NCI-H446 treated with DMSO at 0.1 percent for 48 hours (cell line): ENCODE results near the gene COL28A1.
A peak's percentile ranks its signal among the peaks of the same experiment; 100 is the strongest.

Experiments
- DNase-seq: peaks from one replicate; lab custom pipeline; 2025; lab: John Stamatoyannopoulos, UW

Gene COL28A1

DNA sequence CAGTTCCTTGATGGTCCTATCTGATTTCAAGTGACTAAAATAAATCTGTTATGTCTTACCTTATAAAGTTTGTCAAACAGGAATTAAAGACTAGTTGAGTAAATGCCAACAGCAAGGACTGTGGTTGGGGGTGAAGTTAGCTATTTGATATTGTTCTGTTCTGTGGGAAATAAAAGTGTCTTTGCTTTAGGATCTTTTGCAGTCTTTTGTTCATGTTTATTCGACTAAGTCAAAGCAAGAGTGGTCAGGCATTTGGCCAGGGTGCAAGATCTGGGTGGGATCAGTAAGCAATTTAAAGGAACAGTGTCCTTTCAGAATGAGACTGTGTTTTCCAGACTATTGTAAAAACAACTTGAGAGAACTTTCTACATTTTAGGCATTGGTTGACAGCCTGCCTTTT lies at the start of gene COL28A1:
Gene COL28A1, minus strand, starts transcription at position 183 of the 400 bp plus-strand sequence. CDS start 2,998 bp downstream, outside the sequence.
- no peak for DNase-seq

DNA sequence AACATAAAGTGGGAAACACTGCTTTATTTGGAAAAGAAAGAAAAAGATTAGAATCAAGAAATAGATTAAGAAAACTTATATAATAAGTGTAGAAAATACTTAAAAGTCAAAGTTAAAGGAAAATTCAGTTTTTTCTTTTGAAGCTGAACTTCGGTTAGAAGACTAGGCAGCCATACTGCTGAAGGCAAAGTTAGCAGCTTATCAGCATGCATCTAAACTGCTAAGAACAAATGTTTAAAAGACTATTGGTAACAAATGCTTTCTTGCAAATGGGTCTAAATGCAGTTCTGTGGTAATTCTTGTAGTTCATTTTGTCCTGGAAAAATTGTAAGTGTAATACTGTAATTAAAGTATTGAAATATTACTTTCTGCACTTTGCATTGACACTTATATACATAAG lies 49.0 kb upstream of the COL28A1 start:
- DNase-seq: no peak

DNA sequence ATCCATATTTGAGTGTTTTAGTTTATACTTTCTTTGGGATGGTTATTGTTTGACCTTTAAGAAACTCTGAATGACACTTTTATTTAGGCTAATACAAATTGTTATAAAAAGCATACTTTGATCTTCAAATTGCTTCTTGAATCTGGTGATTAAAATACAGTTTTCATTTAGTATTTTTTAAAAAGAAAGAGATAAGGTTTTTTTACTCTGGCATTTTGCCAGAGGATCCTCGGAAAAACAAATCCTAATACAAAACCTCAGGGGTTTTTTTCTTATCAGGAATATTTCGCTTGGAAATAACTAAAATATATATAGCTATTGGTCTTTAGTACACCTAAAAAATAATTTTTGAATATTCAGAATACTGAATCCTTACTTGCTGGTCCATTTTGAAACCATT lies 48.1 kb upstream of the COL28A1 start:
- no peak for DNase-seq

DNA sequence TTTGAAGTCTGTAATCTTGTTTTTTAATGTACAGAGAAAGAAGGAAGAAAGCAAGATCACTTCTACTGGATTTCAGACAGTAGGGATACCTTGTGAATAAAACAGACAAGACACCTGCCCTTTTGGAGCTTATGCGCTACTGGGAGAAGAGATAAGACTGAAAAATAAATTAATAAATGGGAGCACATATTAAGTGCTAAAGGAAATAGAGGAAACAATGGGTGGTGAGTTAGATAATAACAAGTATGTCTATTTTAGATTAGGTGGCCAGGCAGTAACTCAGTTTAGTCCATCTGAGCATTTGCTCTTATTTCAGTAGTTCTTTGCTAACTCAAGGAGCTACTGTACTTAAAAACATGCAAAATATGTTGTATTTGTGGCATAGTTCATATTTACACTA lies 46.9 kb upstream of the COL28A1 start:
- no peak for DNase-seq

DNA sequence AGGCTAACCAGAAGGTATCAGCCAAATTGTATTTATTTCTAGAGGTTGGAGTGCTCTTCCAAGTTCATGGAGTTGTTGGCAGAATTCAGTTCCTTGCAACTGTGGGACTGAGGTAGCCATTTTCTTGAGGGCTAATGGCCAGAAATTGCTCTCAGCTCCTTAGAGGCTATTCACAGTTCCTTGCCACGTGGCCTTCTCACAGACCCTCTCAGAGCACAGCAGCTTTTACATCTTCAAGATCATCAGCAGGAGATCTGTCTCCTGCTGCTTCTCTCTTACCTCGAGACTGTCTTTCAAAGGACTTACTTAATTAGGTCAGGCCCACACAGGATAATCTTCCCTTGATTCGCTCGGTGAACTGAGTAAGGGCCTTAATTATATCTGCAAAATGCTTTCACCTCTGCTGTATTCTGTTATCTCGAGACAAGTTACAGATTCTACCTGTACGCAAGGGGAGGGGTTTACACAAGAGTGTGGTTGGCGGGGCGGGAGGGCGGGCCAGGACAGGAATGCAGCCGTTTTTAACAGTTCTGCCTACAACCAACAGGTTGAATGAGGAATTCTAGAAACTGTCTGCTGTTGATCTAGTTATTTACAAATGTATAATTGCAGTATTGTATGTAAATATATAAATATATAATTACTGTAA lies 46.0 kb upstream of the COL28A1 start:
- no peak for DNase-seq

DNA sequence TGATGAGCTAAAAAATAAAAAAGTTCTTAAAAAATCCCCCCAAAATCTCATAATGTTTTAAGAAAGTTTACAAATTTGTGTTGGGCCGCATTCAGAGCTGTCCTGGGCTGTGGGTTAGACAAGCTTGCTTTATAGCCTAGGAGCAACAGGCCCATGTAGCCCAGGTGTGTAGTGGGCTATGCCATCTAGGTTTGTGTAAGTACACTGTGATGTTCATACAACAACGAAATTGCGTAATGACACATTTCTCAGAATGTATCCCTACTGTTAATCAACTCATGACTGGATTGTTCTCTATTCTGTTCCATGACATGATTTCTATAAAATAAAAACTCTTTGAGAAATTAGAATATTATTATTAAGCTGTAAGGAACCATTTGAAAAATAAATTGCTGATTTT lies 44.0 kb upstream of the COL28A1 start:
- DNase-seq: no peak

DNA sequence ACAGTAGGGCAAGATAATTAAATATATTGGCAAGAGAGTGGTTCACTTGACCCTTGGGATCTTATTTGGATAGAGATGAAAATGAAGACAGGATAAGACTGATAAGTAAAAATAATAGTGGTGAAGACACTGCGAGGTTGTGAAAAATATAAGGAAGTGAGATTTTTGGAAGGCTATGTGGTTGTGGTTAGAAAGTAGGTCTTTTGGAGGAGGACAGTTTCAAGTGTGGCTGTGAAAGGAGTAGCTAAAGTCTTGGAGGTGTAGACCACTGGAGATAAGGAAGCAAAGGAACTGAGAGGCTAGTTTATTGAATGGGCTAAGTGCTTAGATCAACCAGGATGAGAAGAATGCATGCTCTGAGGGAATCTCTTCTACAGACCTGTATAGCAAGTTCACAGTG lies 42.2 kb upstream of the COL28A1 start:
- DNase-seq: no peak

DNA sequence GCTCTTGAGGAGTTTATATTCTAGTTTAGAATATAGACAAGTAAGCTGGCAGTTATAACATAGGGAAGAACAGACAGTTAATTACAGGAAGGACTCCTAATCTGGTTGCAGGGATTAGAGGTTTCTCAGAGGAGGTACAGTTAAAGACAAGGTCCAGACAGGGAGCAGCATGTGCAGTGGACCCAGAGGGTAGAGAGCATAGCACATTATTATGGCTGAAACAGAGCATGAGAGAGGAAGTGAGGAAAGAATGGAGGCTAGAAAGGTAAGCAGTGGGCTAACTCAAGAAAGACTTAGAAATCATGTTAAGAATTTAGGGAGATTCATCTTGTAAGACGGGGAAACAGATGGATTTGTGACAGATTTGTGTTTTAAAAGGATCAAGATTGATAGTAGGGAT lies 40.7 kb upstream of the COL28A1 start:
- DNase-seq: no peak

DNA sequence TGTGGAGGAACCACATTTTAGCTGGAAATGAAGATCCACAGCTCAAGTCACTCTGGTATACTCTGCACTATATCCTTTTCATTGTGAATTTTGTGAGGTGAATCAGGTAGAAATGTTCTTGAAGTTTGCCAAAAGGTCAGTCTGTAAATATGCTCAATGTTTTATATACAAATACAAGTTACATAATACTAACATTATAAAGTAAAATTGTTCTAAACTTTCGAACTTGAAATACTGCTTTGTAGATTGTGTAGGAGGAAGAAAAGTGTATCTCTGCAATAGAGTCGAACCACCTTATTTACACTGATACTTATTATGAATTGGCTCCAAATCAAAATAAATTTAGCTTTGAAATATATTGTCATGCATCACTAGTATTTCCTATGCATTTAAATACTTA lies 38.0 kb upstream of the COL28A1 start:
- DNase-seq: no peak

DNA sequence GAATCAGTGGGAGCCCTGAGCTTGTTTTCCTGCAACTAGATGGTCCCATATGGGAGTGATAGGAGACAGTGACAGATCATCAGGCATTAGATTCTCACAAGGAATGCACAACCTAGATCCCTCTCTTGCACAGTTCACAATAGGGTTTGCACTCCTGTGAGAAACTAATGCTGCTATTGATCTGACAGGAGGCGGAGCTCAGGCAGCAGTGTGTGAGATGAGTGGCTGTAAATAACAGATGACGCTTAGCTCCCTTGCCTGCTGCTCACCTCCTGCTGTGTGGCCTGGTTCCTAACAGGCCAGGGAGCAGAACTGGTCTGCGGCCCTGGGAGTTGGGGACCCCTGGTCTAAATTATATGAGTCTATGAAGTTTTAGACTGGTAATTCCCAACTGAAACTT lies 34.9 kb upstream of the COL28A1 start:
- DNase-seq: no peak

DNA sequence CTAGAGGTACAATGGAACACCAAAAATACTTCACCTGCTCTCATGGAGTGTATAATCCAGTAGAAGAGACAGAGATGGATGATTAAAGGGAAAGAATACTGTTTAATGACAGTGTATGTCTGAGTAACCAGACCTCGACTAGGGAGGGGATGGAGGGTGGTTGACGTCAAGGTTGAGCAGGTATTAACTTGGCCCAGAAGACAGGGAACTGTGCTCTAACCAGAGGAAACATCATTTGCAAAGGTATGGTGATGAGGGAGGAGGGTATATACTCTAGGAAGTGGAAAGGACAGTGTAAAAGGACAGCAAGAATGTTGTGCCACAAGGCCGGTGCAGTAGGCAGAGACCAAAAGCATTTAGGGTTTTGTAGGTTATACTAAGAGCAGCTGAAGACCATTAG lies 33.9 kb upstream of the COL28A1 start:
- no peak for DNase-seq

DNA sequence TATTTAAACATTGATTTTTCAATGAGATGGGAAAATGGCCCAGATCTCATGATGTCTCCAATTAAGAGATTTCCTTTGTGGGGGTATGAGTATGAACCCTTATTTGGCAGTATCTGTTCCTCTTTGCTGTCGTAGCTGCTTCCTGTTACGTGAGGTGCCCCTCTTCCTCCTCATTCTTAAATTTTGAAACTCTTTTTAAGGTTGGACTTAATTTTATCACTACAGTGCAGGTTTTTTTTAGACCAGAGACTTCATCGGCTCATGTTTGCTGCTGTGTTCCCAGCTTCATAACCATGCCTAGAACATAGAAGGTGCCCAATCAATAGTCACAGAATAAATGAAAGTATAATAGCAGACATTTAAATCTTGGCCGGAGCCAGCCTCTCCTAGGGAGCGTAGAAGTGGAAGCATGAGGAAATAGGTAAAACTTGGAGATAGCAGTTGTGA lies 33.4 kb upstream of the COL28A1 start:
- no peak for DNase-seq

DNA sequence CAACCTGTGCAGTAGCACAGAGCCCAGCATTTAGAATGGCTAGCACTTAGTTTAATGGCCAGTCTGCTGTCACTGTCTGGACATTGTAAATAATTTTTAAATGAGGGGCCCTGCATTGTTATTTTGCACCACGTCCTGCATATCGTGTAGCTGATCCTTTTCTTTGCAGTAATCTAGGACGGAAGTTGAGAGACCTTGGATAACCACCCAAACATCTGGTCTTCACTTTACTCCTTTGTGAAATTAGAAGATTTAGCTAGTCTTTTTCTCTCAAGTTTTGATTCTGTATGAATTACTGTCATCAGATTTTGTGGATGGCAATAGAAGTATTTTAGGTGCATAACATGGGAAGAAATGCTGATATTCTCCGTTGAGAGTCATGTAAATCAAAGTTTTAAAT lies 32.9 kb upstream of the COL28A1 start:
- DNase-seq: no peak

DNA sequence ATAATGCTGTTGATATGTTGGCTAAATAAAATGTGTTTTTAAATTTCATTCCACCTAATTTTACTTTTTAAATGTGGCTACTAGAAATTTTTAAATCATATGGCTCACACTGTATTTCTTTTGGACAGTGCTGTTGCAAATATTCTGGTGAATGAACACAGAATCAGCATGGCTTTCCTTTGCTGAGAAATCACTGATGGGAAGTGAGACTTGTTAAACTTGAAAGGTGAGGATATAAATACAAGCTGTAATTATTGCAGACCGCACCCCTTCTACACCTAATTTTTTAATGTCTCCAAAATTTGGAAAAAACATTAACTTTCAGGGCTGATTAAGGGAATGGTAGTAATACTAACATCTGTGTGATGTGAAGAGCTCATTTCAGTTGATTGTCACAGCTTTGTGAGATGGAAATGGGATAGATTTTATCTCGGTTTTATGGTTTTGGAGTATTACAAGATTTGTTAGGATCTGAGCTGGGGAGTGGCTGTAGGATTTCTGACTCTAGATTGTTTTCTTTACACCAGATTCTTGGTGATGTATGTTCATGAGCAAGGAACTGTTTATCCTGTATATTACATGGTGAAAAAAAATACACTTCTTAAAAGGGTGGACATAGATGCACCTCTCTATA lies 32.3 kb upstream of the COL28A1 start:
- no peak for DNase-seq

DNA sequence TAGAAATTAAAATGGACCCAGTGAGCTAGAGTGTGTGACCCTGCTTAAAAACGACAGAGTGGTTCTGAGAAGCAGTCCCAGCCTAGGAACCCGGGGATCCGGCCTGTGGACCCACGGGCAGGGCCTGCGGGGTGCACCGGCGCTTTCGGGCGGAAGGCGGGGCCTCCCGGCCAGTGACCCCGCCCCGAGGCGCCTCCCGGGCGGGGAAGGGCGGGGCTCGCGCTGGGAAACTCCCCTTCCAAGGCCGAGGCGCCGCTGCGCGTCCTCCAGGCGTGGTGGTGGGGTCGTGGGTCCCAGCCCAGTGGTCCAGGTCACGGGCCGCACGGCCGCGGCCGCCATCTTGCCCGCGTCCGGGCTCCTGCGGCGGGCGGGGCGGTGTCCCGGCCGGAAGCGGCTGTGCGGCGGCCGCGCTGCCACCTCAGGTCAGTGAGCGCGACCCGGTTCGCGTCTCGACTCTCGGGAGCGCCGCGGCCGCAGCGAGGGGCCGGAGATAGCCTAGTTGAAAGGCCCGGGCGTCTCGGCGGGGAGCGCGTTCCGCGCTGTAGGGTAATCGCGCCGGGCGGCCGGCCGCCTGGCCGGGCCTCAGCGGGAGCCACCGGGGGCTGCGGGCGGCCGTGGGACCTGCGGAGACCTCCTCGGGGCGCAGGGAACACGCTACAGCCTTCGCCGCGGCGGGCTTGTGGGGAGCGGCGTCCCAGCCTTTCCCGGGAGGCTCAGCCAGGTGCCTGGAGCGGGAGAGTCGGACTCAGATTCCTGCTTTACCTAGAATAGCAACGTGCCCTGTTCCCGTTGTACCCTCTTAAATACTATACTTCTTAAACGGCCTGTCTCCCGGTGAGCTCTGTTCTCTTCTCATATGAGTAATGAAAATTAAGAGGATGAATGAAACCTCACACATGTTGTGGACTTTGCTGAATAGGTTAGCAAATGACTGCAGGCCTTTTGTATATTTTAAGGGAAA lies 31.3 kb upstream of the COL28A1 start, which contains the start of gene MIOS:
Gene MIOS, plus strand, starts transcription at position 234 of the 961 bp plus-strand sequence. CDS start 5,592 bp downstream, outside the sequence.
- DNase-seq: peak; percentile 40

DNA sequence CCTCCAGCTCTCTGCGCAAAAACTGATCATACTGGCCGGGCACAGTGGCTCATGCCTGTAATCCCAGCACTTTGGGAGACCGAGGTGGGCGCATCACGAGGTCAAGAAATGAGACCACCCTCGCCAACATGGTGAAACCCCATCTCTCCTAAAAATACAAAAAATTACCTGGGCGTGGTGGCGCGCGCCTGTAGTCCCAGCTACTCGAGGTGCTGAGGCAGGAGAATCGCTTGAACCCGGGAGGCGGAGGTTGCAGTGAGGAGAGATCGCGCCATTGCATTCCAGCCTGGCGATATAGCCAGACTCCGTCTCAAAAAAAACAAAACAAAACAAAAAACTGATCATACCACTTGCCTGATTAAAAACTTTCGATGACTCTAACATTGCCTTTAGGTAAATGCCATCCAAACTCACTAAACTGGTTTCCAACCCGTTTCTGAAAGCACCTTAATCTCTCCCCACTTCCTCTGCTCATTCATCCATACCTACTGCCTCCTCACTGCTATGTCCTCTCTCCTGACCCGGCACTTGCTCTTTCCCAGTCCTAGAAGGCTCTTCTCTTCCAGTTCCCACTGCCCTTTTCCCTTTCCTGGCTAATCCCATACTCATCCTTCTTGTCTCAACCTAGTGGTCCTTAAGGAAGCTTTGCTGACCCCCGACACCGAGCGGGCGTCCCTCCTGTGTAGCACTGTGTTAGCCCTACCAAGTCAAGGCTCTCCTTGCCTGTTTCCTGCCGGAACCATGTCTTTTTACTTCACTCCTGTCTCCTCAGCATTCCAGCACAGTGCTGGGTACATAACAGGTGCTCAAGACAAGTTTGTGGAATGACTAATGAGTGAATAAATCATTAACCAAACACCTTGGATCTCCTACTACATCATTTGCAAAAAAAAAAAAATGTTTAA lies 30.3 kb upstream of the COL28A1 start:
- DNase-seq: no peak

DNA sequence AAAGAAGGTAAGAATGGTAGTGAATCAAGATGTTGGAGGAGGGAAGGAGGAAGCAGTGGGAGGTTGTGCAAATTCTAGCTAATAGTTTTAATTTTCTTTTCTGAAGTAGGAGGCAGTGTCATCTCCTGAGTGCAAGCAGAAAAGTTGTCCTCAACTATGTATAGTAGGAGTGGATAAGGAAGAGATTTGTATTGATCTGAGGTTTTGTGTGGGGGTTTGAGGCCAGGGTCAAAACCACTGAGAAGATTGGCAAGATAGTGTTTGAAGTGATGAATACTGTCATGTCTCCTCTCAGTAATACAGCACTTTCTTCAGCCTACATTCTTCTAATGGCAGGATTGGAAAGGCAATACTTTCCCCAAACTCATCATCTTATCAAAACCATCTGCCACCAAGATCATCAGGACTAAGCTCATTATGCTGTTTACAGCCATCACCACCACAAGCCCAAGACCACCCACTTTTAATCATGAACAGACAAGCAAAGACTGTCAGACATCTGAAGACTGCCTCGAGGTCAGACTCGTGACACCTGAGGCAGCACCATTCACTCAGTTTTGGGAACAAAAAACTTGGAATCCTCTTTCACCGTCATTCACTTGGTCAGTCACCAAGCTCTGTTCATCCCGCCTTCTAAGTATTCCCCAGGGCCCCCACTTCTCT lies 29.5 kb upstream of the COL28A1 start:
- no peak for DNase-seq

DNA sequence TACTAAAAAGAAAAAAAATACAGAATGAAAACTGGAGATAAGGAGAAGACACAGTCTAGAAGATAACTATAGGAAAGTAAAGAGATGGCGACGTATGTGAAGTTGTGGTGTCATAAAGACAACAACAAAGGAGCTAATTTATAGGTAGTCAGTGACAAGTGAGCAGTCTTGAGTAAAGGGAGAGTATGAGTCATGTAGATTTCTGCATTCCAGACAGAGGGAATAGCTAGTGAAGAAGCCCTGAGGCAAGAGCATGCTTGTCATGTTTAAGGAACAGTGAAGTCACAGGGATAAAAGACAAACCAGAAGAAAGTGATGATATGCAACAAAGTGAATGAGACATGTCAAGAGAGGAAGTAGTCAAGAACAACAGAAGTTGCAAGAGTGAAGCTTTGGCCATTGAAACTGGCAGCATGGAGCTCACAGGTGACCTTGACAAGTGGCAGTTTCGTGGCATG lies 28.7 kb upstream of the COL28A1 start:
- no peak for DNase-seq

DNA sequence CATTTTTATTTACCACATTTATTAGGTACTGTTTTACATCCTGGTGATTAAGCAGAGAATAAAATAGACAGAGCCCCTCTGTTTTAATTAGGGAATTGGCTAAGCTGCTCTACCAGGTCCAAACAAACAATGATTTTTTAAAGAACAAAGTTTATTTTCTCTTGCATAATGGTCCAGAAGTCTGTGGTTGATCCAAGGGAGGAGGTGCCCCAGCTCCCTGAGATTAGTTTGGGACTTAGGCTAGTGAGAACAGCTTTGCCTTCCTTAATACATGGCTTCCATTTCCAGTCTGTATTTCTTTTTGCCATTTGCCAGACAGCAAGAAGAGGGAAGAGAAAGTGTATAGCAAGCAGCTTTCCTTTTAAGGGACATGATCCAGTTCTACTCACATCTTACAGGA lies 28.1 kb upstream of the COL28A1 start:
- DNase-seq: no peak

DNA sequence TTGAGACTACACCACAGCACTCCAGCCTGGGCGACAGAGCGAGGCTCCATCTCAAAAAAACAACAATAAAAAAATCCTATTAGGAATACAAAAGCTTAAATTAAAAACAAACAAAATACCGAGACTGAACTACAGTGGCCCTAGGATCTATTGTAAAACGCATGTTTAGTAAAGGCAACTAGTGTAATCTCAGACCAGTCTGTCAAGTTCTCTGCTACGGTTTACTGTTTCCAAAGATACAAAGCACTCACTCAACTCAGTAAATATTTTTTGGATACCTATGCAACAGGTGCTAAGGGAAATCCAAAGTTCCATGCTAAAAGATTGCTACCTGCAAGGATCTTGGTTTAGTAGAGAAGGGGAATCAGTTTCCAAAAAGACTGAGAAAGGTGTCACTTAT lies 27.6 kb upstream of the COL28A1 start:
- no peak for DNase-seq

DNA sequence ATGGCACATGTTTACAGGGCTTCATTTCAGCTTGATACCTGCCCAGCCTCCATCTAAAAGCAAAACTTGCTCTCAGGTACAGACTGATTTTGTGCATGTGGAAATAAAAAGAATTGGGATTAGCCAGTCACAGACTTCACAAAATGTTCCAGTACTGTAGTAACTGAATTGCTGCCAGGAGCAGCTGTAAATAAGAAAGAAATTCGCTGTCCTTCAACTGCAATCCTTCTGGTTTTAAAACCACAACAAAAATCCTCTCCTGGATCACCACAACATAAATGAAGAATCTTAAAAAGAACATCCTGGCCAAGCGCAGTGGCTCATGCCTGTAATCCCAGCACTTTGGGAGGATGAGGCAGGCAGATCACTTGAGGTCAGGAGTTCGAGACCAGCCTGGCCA lies 27.1 kb upstream of the COL28A1 start:
- DNase-seq: no peak
